ENCODE results near the gene SCAMP4. TPM values are rescaled to one million over a fixed set of nuclear protein-coding genes. Genes with fewer than 3 reads are reported as not detected.
A peak's percentile ranks its signal among the peaks of the same experiment; 100 is the strongest.

The SCAMP4 gene, protein sequence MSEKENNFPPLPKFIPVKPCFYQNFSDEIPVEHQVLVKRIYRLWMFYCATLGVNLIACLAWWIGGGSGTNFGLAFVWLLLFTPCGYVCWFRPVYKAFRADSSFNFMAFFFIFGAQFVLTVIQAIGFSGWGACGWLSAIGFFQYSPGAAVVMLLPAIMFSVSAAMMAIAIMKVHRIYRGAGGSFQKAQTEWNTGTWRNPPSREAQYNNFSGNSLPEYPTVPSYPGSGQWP
- 48.3 and 92.0 TPM in 2 replicates for polyA plus RNA-seq (2014; cell fraction: cytosol; rRNA removed)
- polyA plus RNA-seq (2014; cell fraction: nucleus; rRNA removed), result 30.7 and 30.8 TPM in 2 replicates

- peak; percentile 97 for DNase-seq (ENCODE audit: low spot score)
These were observed at the start of gene SCAMP4, which contains the start of gene ADAT3 for GRCh38 chr19:1905110-1905862. SCAMP4 (plus strand) TSS chr19:1905399; CDS start chr19:1915020, 9,621 bp downstream. ADAT3 (plus strand) TSS chr19:1905399; CDS start chr19:1912048, 6,649 bp downstream.

DNA sequence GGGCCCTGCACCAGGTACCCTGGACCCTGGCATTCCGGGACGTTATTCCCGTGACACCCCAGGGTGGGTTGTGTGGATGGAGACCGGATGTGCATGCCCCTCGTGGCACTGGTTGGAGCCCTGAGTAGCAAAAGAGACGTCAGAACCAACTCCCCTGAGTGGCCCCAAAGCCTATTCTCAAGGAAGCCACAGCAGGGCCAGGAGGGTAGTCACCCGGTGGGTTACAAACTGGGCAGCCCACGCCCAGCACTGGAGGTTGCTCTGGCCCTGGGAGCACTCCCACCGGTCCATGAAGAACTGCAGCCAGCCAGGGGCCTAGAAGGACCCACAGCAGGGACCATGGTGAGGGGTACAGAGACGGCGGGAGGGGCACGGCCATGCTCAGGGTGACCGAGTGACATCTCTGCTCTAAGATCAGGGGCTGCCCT, 49.4 kb upstream of the SCAMP4 start:
- no peak for DNase-seq (ENCODE audit: low spot score)

- no peak for DNase-seq (ENCODE audit: low spot score)
These were observed 48.9 kb upstream of the SCAMP4 start for GRCh38 chr19:1856345-1856697.

- DNase-seq (ENCODE audit: low spot score), result no peak
These were observed 48.2 kb upstream of the SCAMP4 start for GRCh38 chr19:1856698-1857603.

DNA sequence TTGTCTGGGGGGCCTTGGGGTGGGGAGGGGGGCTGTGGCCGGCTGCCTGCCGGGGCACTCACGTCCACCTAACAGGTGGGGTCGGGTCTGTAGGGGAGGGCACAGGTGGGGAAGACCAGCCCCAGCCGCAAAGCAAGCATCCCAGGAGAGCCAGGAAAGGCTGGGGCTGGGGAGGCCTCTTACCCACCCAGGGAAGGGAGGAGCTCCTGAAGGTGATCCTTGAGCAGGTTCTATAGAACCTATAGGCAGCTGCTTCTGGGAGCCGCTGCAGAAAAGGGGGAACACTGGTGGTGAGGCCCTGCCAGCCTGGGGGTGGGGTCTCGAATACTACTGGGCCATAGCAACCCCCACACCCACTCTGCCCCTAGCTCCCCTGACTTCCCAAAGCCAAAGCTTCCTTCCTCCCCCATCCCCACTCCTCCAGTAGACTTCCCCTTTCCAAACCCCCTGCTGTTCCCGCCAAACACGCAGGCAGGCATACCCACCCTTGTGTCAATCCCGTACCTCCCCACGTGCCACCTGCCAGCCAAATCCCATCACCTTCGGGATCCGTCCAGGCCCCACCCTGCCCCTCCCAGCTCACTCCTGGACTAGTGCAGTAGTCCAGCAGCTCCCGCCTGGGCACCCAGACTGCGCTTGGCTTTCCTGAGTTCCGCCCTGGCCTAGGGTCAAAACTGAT, 47.4 kb upstream of the SCAMP4 start:
- DNase-seq (ENCODE audit: low spot score), result no peak

DNA sequence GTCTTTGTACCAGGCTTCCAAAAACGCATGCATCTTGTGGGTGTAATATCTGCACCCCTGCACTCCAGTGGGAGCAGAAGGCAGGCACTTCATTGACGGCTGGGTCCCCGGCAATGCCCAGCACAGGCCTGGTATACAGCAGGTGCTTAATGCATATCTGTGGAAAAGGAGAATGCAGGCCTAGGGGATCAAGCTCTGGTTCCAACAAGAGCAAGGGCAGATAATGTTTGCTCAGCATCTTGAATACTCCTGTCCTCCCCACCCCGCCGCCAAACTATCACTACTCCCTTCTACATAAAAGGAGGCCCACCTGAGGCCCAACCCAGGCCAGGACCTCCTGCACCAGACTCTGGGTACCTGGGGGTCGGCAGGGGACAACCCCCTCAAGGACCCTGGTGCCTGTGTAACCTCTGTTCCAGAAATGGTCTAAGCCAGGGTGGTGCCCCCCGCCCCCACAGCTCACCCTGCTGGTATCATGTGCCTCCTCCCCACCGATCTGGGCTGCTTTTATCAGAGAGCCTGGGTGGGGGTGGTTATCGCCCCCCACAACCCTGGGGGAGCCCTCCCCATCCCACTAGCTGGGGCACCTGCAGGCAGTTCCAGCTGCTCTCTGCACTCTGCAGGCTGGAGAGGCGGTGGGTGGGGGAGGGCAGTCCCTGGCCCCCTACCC, 46.7 kb upstream of the SCAMP4 start:
- no peak for DNase-seq (ENCODE audit: low spot score)

- DNase-seq (ENCODE audit: low spot score), result no peak
These were observed 45.8 kb upstream of the SCAMP4 start for GRCh38 chr19:1859331-1859781.

DNA sequence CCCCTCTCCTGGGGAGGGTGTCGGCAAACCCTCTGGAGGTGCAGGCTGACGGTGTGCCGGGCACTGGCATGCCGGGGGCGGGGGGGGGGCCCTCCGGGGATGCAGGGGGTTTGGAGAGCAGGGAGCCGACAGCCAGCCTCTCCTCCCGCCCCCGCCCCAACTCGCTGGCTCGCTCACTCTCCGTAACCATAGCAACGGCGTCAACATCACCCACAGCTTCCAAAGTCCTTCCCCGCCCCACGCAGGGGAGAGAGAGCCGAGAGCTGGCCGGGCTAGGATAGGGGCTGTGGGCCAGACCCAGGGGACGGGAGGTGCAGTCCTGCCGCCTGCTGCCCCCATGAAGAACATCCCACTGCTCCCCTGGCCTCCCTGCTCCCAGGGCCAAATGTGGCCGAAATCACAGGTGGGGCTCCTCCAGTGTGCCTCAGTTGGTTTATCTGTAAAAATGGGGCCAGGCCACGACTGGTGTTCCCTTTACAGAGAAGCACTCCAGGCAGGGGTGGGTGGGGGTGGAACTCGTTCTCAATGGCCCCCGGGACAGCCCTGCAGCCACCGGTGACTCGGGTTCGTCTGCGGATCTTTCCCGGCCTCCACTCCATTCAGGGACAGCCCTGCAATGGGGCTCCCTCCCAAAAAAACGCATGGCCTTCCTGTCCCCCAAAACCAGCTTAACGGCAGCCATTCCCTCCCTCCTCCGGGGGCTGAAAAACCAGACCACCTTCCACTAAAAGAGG, 45.0 kb upstream of the SCAMP4 start:
- peak; percentile 59 for DNase-seq (ENCODE audit: low spot score)

- no peak for DNase-seq (ENCODE audit: low spot score)
These were observed 44.2 kb upstream of the SCAMP4 start for GRCh38 chr19:1860821-1861598.

DNA sequence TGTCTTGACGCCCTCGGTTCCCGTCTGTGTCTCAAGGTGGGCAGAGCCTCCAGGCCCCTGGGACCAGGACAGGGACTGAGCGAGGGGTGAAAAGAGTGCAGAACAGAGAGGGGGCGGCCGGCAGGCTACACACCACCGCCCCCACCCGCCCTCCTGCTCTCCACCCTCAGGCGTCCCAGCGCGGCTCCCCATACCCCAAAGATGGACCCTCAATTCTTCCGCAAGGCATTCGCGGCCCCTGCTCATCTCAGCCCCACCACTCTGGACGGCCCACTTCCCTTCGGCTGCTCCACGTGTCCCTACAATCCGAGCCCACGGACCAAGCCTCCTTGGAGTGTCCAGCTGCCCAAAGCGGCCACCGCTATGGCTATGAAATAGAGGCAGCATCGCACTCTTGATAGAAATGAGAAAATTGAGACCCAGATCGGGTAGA, 43.6 kb upstream of the SCAMP4 start:
- no peak for DNase-seq (ENCODE audit: low spot score)

GRCh38 chr19:1862068-1862423, 43.2 kb upstream of the SCAMP4 start:
- no peak for DNase-seq (ENCODE audit: low spot score)

GRCh38 chr19:1862424-1863327, 42.5 kb upstream of the SCAMP4 start:
- DNase-seq (ENCODE audit: low spot score), result no peak

GRCh38 chr19:1863328-1863637, 41.9 kb upstream of the SCAMP4 start, which contains the start of gene KLF16:
KLF16 (minus strand) TSS chr19:1863579; CDS start chr19:1863497, 82 bp downstream.
- DNase-seq (ENCODE audit: low spot score), result no peak

- peak; percentile 88 for DNase-seq (ENCODE audit: low spot score)
These were observed 41.3 kb upstream of the SCAMP4 start for GRCh38 chr19:1863638-1864479.

DNA sequence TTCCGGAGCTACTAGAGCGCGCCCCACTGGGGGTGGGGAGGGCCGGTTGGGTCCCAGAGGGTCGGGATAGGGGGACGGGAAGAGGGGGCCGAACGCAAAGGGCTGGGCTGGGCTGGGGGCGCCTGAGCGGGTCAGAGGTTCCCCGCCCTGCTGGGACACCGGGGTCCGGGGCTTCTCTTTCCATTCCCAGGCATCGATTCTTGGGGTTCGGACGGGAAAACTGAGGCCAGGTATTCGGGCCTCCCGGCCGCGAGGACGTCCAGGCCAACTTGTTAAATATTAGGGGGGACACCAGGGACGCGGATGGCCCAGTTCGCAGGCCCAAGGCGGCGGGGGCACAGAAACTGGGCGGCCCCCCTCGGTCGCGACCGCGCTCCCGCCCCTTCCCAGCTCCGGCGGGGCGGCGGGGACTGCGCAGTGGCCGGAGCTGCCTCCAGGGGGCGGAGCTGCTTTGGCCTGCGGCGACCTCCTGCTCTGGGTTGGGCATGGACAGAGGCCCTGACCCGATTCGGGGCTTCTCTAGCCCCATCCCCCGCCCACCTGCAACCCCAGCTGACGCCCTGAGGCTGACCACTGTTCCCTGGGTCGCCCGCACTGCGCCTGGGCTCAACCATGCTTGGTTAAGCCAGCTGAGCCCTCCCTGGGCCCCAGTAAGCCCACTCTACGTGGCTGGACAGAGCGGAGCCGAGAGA, 40.6 kb upstream of the SCAMP4 start:
- DNase-seq (ENCODE audit: low spot score), result peak; percentile 73

DNA sequence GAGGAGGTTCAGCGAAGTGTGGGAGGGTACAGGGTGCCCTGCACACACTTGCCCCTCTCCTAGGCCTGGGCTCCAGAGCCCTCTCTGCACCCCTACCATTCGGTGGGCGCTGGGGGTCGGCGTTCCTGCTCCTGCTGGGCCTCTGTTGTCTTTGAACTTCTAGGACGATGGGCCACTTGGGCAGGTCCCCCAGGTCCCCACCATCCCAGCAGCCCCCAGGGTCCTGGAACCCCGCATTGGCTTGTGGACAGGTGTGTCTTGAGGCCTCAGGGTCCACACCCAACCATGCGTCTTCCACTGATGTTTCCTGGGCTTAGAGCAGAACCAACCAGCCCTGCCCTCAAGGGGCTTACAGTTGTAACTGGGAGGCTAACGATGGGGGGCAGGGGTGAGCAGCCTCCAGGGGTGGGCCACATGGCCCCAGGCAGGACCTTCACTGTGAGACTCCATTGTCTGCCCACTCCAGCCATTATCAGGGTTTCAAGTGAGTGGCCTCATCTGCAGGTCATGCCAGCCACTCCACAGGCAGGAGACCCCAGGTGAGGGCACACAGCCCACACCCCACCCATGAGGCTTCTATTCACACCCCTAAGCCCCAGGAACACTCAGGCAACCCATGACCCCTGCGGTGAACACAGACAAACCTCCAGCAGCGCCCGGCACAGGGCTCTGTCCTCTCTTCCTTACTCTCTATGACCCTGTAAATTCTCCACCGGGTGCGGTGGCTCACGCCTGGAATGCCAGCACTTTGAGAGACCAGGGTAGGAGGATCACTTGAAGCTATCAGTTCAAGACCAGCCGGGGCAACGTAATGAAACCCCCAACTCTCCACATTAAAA, 39.8 kb upstream of the SCAMP4 start:
- DNase-seq (ENCODE audit: low spot score), result no peak
